Peyer's patch (tissue), 4 donors: ENCODE data around the gene FAIM2.

Experiments used
- POLR2A ChIP-seq, 2 donors: fragments of 450-650 bp; IDR thresholded peaks; one replicate each; pipeline ENCODE4 v1.5.1; 2017; ENCODE audit warnings: antibody characterized with exemption in 2 of 2, mild to moderate bottlenecking in 2 of 2, moderate library complexity in 2 of 2
- TF ChIP-seq, protein P1 (sequence below), 6 experiments: fragments of 450-650 bp in 4 of 6; fragments of 200-600 bp in 2 of 6; sonication (generic) in 1 of 6; IDR thresholded peaks; one replicate each; pipeline ENCODE4 v1.5.1; 2017 to 2019; ENCODE audit warnings: antibody characterized with exemption in 6 of 6, mild to moderate bottlenecking in 3 of 6, moderate library complexity in 1 of 6

- TF ChIP-seq, protein P1, sequence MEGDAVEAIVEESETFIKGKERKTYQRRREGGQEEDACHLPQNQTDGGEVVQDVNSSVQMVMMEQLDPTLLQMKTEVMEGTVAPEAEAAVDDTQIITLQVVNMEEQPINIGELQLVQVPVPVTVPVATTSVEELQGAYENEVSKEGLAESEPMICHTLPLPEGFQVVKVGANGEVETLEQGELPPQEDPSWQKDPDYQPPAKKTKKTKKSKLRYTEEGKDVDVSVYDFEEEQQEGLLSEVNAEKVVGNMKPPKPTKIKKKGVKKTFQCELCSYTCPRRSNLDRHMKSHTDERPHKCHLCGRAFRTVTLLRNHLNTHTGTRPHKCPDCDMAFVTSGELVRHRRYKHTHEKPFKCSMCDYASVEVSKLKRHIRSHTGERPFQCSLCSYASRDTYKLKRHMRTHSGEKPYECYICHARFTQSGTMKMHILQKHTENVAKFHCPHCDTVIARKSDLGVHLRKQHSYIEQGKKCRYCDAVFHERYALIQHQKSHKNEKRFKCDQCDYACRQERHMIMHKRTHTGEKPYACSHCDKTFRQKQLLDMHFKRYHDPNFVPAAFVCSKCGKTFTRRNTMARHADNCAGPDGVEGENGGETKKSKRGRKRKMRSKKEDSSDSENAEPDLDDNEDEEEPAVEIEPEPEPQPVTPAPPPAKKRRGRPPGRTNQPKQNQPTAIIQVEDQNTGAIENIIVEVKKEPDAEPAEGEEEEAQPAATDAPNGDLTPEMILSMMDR (IDR thresholded peaks at IDR 0.05), result no peak
- peak; percentile 69 to 88 for TF ChIP-seq POLR2A (IDR thresholded peaks at IDR 0.05)
These were observed 61.0 kb downstream of the FAIM2 start, which contains the start of gene BCDIN3D for GRCh38 chr12:49842519-49843352.
